Stimulated activated CD4-positive, alpha-beta T cell treated with anti-CD3 and anti-CD28 coated beads, TNF-alpha, amount 100 ng/mL, for 24 hours (primary cell): ENCODE results near the gene KAT2A.
A peak's percentile ranks its signal among the peaks of the same experiment; 100 is the strongest.

Experiments
- DNase-seq, 3 experiments: peaks; one replicate each; pipeline ENCODE4 v3.0.0-alpha.2; 2020; ENCODE audit warnings: low read depth in 3 of 3

Gene KAT2A

GRCh38 chr17:42094375-42095069, 26.6 kb downstream of the KAT2A start:
- DNase-seq = no peak

DNA sequence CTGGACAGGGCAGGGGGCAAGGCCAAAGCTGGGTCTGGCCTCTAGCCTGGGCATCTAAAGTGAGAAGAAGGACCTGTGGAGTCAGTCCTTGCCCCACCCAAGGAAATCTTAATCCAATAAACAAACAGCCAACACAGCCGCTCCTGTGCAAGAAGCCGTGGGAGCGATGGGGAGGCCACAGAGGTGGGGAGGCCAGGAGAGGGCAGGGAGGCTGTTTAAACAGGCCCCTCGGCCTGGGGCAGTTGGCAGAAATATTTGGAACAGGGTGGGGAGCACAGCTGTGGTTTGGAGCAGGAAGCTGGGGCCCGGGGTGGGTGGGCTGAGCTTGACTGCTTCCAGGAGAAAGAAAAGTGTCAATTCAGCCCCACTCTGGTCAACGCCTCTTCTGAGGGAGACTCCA, 28.2 kb downstream of the KAT2A start:
- no peak for DNase-seq

DNA sequence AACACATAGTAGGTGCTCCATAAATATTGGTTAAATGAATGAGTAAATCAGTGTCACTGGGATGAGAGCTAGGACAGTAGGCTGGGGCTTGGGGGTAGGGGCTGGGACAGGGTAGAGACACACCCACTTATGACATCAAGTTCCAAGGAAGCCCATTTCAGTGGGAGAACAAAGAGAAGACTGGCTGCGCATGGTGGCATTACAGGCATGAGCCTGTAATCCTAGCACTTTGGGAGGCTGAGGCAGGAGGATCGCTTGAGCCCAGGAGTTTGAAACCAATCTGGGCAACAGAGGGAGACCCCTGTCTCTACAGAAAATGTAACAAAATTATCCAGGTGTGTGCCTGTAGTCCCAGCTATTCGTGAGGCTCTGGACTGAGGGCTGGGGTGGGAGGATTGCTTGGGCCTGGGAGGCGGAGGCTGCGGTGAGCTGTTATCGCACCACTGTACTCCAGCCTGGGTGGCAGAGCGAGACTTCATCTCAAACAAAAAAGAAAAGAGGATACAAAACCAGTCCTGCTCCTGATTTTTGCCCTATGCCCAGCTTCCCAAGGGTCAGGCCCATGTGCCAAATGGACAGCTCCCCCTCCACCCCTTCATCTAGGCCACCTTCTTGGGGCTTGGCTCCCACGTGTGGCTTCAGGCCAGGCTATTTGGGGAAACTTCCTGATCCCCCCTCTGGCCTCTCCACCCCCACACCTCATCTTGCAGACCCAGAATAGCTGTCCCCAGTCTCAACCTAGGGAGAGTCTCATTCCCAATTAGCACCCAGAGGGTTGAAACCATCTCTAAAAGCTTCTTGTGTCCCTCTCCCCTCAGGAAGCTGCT, 30.0 kb downstream of the KAT2A start:
- no peak for DNase-seq

GRCh38 chr17:42088736-42089135, 32.4 kb downstream of the KAT2A start:
- no peak for DNase-seq

DNA sequence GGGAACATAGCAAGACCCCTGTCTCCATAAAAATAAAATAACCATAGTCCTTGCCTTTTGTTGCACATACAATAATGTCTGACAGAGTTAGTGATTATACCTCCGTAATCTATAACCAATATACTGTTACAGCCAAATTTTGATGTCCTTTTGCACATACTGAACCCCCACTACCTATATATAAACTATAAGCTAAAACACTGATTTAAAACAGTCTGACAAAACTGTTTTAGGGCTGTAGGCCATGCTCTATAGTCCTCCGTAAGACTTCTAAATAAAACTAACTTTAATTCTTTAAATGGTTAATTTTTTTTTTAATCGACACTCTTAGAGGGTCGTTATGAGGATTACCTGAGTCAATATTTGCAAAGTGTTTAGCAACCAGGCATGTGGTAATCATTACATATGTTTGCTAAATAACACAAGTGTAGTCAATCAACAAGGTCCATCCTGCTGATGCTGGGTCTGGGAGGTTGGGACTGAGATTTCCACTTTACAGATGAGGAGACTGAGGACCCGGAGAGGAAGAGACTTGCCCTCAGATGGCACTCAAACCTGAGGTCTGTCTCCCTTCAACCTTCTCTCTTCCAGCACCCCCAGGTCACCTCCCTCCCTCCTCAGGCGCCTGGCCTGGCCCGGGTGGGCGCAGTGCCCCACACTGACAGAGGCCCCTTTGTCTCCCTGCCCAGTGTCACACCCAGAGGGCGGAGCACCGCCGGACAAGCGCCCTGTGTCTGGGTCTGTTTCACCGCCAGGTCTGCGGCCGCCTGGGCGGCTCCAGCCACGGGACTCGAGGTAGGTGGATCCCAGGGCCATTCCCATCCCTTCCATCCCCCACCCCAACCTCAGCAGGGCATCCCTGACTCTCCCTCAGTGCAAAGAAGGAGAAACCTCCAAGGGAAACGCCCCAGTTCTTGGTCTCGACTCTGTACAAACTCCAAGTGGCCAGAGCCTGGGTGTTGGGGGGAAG, 33.1 kb downstream of the KAT2A start:
- DNase-seq = no peak

DNA sequence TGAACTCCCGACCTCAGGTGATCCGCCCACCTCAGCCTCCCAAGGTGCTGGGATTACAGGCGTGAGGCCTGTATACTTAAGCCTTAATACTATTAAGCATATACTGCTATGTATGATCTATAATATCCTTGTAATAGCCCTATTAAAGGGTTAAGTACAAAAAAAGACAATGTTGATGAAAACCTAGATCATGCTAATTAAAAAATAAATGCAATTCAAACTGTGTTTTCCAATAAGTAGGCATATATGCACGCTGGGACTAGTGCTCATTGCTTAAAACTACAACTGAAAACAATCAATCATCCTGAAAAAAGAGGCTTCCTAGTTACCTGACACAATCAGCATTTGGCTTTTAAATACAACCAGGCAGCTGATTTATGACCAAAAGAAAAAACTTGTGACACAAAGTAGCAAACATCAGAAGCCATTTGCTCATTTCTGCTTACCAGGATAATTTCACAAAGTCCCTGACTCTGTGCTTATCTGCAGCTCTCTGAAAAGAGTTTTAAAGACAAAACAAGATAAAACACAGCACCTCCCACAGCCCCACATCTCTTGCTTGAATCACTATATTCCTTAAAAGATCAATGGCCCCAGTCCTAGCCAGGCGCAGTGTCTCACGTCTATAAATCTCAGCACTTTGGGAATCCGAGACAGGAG, 34.0 kb downstream of the KAT2A start:
- DNase-seq = no peak

DNA sequence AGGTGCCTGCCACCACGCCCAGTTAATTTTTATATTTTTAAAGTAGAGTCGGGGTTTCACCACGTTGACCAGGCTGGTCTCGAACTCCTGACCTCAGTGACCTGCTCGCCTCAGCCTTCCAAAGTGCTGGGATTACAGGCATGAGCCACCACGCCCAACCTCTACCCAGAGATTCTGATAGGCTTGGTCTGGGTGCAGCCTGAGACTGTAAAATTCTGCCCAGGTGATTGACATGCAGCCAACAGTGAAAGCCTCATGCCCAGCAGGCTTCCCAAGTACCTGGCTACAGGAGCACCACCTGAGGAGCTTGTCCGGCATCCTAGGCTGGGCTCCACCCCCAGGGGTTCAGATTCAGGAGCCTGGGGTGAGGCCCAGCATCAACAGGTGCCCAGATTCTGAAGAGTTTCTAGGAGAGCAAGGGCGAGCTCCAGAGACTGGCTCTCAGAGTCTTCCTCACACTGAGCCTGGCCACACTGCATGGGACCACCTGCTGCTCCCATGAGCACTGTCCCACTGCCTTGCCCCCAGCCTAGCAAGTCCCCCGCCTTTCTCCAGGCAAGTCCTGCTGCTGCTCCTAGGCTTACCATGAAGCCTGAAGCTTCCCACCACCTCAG, 39.5 kb downstream of the KAT2A start:
- DNase-seq = no peak

DNA sequence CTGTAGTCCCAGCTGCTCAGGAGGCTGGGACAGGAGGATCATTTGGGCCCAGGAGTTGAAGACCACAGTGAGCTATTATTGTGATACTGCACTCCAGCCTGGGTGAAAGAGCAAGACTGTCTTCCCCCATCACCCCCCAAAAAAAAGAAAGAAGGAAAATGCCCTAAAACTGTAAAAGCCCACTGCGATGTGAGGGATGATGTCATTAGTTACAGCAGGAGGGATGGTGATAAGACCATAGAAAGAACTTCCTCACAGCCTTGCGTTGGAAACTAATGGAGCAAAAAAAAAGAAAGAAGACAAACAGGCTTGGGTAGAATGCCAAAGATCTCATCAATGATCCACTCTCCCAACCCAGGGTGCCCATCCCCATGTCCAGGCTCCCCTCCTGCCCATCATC, 41.6 kb downstream of the KAT2A start:
- no peak for DNase-seq

GRCh38 chr17:42078396-42079043, 42.6 kb downstream of the KAT2A start:
- DNase-seq = no peak

- DNase-seq = no peak
These were observed 43.4 kb downstream of the KAT2A start for GRCh38 chr17:42077755-42078154.

DNA sequence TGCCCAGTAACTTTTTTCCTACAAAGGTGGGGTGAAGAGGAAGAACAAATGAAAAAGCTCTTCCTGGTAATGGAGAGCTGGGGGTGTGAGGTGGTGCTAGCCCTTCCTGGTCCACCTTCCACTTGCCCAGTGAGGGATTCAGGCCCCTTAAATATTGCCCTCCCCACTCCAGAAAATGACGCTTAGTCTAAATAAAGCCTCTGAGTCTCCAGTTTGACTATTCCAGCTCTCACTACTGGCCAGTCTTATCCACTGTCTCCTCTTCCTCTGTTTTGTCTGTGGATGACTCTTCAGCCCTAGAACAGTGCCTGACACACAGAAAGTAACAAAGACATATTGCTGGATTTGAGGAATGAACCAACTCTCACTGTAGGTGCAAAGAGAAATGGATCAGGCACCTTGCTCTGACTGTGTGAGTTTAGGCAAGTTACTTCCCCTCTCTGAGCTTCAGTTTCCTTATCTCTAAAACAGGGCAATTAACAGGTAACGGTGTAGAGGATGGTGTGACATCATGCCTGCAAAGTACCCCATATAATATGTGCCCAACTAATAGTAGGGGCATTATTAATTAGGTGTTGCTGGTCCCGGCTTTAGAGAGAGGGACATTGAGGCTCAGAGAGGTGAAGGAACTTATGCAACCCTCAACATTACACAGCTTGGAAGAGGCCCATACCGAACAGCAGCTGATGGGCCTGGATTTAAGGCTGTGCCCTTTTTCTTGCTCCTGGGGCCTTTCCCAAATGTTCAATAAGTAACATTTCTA, 44.2 kb downstream of the KAT2A start:
- no peak for DNase-seq

- DNase-seq = no peak
These were observed 45.4 kb downstream of the KAT2A start for GRCh38 chr17:42075789-42076188.

DNA sequence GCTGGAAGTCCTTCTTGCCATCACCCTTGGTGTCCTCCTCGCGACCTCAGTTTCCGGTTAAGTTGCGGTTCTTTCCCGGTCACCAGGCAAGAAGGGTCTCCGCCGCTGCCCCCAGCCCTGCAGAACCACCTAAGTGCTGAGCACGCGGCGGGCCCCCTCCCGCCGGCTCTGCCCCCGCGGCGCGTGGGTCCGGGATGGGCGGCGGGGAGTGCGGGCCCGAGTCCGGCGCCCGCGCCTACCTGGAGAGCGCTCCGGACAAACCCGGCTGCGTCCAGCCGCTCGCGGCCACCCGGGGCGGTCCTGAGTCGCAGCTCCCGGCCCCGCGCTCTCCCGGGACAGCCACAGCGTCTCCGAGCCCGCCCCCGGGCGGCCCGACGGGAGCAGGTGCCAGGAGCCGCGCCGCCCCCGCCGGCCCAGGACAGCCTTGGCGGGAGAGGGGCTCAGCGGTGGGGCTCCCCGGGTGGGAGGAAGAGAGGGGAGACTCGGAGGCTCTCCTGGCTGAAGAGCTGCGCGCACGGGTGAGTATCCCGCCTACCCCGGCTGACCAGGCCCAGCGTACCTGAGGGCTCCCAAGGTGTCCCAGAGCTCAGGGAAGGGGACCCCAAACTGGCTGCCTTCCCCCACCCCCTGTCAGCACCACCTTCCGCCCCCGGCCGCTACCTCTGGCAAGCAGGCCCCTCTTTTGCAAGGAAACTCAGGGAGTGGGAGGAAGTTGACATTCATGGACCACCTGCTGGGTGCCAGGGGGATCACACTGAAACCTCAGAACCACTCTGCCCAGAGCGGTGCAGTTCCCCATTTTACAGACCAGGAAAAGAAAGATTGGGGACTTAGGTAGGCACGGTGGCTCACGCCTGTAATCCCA, 48.6 kb downstream of the KAT2A start:
- DNase-seq = no peak

DNA sequence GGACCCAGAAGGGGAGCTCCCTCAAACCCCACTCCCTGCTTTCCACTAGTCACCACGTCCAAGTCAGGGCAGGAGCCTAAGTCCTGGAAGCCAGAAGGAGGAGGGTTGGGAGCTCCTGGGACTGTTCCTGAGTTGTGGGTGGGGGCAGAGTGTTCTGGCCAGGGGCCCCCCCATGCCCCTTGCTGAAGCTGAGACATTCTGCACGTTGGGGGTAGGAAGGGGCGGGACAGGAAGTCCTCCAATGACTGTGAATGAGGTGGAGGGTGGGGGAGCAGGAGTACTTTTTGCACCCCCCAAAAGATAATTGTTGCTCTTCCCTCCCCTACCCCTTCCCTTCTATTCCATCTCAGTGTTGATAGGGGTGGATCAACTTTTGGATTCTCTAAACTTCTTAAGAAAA, 49.4 kb downstream of the KAT2A start:
- no peak for DNase-seq

DNA sequence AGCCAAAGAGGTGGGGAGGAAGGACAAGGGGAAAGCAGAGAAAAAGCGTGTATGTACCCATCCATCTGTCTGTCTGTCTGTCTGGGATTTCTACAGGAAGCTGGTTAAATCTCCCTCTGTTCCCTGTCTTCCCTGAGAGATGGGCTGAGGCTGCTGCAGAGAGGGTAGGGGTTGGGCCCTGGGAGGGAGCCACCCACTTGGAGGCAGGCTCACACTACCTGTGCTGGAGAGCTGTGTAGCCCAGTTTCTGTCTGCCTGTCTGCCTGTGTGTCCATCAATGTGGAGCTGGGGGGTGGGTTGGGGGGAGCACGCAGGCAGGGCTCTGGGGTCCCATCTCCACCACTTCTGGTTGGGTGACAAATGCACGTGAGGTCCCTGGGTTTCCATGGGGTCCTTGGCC, 52.2 kb downstream of the KAT2A start:
- DNase-seq = no peak

GRCh38 chr17:42067371-42068091, 53.6 kb downstream of the KAT2A start:
- DNase-seq = peak; percentile 40 to 69 (median 55)

DNA sequence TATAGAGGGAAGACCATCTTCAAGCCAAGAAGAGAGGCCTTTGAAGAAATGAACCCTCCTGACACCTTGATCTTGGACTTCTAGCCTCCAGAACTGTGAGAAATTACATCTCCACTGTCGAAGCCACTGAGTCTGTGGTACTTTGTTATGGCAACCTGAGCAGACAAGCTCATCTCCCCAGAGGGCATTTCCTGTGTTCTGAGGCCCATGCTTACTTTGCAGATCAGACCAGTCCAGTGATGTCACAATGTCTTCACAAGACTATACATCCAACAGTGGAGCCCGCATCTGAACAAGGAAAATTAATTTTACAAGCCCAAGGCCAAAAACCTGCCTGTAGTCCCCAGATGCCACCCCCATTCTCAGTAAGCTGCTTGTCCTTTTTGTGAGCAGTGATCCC, 56.0 kb downstream of the KAT2A start:
- DNase-seq = no peak
